Activated CD4-positive, alpha-beta T cell treated with anti-CD3 and anti-CD28 coated beads for 24 hours (primary cell): ENCODE measurements around the gene ABHD16B.

ENCODE experiments used
- DNase-seq, 2 donors: peaks; one replicate each; pipeline ENCODE4 v3.0.0-alpha.2; 2020; ENCODE audit warnings: low read depth in 2 of 2

The ABHD16B gene

DNA sequence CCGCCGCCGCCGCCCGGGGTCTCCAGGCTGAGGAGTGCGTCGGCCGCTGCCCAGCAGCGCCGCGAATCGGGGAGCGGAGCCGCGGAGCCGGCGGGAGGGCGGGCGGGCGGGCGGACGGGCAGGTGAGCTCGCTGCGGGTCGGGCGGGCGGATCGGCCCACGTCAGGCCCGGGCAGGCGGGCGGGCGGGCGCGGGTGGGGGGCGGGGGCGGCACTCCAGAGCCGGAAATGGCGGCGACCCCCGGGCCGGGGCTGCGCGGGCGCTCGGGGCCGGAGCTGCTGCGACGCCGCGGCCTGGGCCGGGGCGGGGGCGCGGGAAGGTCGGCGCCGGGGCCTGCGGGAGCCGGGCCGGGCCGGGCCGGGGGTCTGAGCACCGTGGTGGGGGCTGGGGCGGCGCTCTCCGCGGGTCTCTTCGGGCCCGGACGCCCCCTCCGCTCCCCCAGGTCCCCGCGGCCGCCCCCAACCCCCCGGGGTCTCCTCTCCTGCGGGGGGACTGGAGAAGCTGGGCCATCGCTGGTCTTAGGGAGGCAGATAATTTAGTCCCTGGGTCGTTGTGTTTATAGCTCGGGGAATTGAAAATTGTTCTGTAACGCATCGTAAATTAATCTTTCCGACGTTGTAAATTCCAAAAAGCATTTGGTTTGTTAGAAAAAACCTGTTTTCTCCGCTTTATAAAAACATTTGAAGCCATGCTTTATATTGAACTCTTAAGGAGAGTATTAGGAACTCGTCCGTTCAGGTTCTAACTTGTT is 34.1 kb downstream of the ABHD16B start:
- no peak for DNase-seq

DNA sequence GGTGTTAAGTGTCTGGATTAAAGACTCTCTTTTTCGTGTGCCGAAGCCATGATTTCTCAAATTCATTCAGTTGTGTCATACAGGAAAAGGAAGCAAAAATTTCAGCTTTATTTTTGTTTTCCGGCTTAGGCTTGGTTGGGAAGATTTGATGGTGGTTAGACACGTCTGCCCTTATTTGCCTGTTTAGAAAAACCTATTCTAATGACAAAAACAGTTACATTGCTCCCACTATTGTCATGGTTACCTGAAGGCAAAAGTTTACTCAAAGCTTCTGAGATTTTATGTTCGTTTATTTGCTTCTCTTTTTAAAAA is 34.6 kb downstream of the ABHD16B start:
- no peak for DNase-seq

GRCh38 chr20:63896264-63897105 is 35.2 kb downstream of the ABHD16B start:
- no peak for DNase-seq

DNA sequence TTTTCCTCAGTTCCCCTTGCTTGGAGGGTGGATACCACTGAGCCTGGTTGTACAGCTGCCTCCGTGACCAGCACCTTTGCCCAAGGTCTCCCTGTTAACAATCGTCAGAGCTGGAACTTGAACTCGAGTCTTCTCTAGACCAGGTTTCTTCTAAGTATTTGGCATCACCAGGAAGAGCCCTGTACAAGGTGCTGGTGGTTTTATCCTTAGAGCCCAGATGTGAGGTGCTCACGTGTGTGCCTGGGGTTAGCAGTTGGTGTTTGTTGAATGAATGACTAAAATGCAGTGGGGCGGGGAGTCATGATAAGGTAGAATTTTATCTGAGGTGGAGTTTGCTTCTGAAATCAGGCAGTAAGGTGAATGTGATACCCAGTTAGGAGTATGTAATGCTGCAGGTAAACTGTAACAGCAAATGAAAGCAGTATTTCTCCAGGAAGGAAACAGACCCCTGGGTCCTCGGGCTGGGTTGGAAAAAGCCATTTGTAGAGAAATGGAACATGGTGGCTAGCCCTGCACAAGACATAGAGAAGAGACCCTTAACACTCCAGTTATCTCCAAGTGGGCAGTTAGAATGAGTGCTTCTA is 36.8 kb downstream of the ABHD16B start:
- no peak for DNase-seq

DNA sequence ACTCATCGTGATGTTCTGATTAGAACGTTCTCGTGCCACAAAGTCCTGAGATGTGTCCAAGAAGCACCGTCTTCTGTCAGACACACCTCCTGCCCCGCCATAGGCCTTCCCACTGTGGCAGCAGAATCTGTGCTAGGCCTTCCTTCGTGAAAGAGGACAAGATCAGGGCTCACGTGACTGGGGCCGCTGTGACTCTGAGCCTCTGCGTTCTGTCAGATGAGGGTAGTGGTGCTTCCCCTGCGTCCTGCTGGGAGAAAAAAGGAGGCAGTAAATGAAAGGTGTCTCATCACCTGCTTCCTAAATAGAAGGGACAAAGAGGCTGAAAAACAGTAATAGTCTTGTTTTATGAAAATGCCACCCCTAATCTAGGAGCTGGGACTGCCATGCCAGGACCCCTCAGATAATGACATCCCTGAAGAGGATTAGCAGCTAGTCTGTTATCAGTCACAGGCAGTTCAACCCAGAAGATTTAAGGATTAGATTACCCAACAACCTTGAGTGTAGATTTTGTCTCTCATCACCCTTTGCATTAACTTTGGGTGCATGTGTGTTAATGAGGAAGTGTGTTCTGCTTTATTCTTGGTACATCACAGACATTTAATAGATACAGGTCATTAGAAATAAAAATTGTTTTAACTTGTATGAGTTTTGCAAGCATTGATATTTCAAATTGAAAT is 37.7 kb downstream of the ABHD16B start:
- no peak for DNase-seq

- DNase-seq: no peak
Observed at GRCh38 chr20:63900413-63900812, 39.1 kb downstream of the ABHD16B start.

DNA sequence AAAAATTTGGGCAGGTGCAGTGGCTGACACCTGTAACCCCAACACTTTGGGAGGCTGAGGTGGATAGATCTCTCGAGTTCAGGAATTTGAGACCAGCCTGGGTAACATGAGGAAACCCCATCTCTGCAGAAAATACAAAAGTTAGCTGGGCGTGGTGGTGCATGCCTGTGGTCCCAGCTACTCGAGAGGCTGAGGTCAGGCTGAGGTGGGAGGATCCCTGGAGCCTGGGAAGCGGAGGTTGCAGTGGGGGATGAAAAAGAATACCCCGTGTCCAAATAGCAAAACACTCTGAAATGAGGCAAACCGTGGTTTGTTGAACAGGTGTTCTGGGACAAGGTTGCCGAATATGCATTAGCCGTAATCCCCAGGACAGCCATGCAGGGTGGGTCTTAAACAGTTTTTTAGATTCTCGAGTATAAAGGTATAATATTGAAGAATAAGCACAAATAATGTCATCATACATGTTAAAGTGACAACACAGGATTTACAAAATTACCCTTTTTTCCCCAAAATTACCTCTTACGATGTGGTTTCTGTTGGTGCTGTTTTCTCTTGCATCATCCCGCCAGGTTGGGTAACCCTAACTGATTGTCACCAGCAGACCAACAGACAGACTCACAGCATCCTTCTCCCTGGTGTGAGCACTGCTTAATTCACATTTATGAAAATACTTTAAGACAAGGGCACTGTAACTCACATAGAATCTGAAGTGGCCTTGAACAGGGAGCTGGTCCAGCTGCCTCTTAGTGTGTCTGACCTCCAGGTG is 42.7 kb downstream of the ABHD16B start:
- no peak for DNase-seq

DNA sequence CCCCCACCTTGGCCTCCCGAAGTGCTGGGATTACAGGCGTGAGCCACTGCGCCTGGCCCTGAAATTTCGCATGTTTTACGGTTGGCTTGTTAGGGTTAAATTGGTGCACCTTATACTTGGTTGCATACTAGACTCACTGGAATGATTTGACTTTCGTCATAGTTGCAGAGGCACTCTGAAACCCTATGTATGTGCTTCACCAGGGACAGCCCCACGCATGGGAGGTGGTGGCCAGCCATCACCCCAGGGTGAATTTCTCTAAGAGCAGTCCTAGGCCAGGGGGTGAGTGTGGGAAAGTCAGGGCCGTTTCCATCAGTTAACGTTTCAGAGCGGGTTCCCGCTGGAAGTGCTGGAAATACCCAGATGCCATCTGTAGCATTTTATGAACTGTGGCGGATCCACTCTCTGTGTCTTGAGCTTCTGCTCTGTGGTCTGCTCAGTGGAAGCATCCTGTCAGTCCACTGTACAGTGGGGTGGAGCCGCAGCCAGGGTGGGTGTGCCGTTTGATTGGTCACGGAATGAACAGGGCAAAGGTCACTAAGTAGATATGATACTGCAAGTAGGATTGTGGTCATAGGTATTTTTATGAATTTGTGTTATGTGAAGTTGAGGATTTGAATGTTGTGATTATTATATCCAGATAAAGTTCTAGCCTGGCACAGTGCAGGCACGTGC is 46.8 kb downstream of the ABHD16B start:
- no peak for DNase-seq

DNA sequence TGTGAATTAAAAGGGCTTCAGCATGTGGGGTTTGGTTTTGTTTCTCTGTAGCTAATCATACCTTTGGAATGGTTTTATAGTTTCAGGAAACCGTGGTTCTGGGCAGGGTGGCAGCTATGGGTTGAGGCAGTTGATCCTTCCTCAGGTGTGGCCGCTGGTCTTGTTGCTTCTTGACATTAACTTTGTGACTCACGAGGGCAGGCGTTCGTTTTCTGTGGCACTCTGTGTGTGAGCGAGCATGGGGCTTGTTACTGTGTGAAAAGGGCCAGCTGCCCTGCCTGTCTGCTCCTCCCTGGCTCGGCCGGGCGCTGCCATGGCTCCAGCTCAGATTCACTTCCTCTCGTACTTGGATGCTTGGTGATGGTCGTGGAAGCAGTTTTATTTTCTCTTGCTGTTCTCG is 49.9 kb downstream of the ABHD16B start:
- DNase-seq: no peak
